ENCODE measurements around the gene COL28A1.

Gene COL28A1

GRCh38 chr7:7499892-7500291, 35.8 kb downstream of the COL28A1 start:
- Histone ChIP-seq H3K9me3 (ENCODE audit: control insufficient read depth, insufficient read depth, low read length) (no peaks in the 10 kb centered on the region), H3K4me3 (ENCODE audit: low read length) (no peak overlapping the region), H3K27ac (ENCODE audit: low read length) (no peak overlapping the region), H3K4me1 (ENCODE audit: control insufficient read depth, insufficient read depth, low read length) (no peaks in the 10 kb centered on the region), H3K27me3 (ENCODE audit: control insufficient read depth, insufficient read depth, low read length) (no peaks in the 10 kb centered on the region), H3K36me3 (ENCODE audit: control insufficient read depth, insufficient read depth, low read length) (no peaks in the 10 kb centered on the region)
- no CpG with 5 or more reads among the region's 2 CpGs for WGBS (ENCODE audit: insufficient coverage, insufficient read length)
- DNase-seq (ENCODE audit: low read depth, low spot score) = no peak

GRCh38 chr7:7498856-7499255, 36.8 kb downstream of the COL28A1 start:
- no peak for DNase-seq (ENCODE audit: low read depth, low spot score)
- H3K36me3 ChIP-seq (ENCODE audit: control insufficient read depth, insufficient read depth, low read length) = no peaks in the 10 kb centered on the region
- no CpG with 5 or more reads among the region's 6 CpGs for WGBS (ENCODE audit: insufficient coverage, insufficient read length)
- no peak overlapping the region for H3K4me3 ChIP-seq (ENCODE audit: low read length)
- H3K9me3 ChIP-seq (ENCODE audit: control insufficient read depth, insufficient read depth, low read length) = no peaks in the 10 kb centered on the region
- H3K4me1 ChIP-seq (ENCODE audit: control insufficient read depth, insufficient read depth, low read length) = no peaks in the 10 kb centered on the region
- H3K27me3 ChIP-seq (ENCODE audit: control insufficient read depth, insufficient read depth, low read length) = no peaks in the 10 kb centered on the region
- no peak overlapping the region for H3K27ac ChIP-seq (ENCODE audit: low read length)

GRCh38 chr7:7496311-7496710, 39.4 kb downstream of the COL28A1 start:
- Histone ChIP-seq H3K4me3 (ENCODE audit: low read length) (no peak overlapping the region), H3K36me3 (ENCODE audit: control insufficient read depth, insufficient read depth, low read length) (no peaks in the 10 kb centered on the region), H3K27me3 (ENCODE audit: control insufficient read depth, insufficient read depth, low read length) (no peaks in the 10 kb centered on the region), H3K27ac (ENCODE audit: low read length) (no peak overlapping the region), H3K9me3 (ENCODE audit: control insufficient read depth, insufficient read depth, low read length) (no peaks in the 10 kb centered on the region), H3K4me1 (ENCODE audit: control insufficient read depth, insufficient read depth, low read length) (no peaks in the 10 kb centered on the region)
- no CpG with 5 or more reads among the region's 2 CpGs for WGBS (ENCODE audit: insufficient coverage, insufficient read length)
- DNase-seq (ENCODE audit: low read depth, low spot score) = no peak

GRCh38 chr7:7495171-7495570, 40.5 kb downstream of the COL28A1 start:
- WGBS (ENCODE audit: insufficient coverage, insufficient read length) = no CpG with 5 or more reads among the region's 1 CpG

GRCh38 chr7:7491044-7491443, 44.6 kb downstream of the COL28A1 start:
- Histone ChIP-seq H3K4me3 (ENCODE audit: low read length) (no peak overlapping the region), H3K9me3 (ENCODE audit: control insufficient read depth, insufficient read depth, low read length) (no peaks in the 10 kb centered on the region), H3K36me3 (ENCODE audit: control insufficient read depth, insufficient read depth, low read length) (no peaks in the 10 kb centered on the region), H3K27ac (ENCODE audit: low read length) (no peak overlapping the region), H3K4me1 (ENCODE audit: control insufficient read depth, insufficient read depth, low read length) (no peaks in the 10 kb centered on the region), H3K27me3 (ENCODE audit: control insufficient read depth, insufficient read depth, low read length) (no peaks in the 10 kb centered on the region)
- no CpG with 5 or more reads among the region's 3 CpGs for WGBS (ENCODE audit: insufficient coverage, insufficient read length)
- no peak for DNase-seq (ENCODE audit: low read depth, low spot score)

More at GRCh38 chr7:7495171-7495570, 40.5 kb downstream of the COL28A1 start:
- Histone ChIP-seq H3K27me3 (ENCODE audit: control insufficient read depth, insufficient read depth, low read length) (no peaks in the 10 kb centered on the region), H3K36me3 (ENCODE audit: control insufficient read depth, insufficient read depth, low read length) (no peaks in the 10 kb centered on the region), H3K9me3 (ENCODE audit: control insufficient read depth, insufficient read depth, low read length) (no peaks in the 10 kb centered on the region), H3K4me1 (ENCODE audit: control insufficient read depth, insufficient read depth, low read length) (no peaks in the 10 kb centered on the region), H3K4me3 (ENCODE audit: low read length) (no peak overlapping the region), H3K27ac (ENCODE audit: low read length) (no peak overlapping the region)
- DNase-seq (ENCODE audit: low read depth, low spot score) = no peak

- Histone ChIP-seq H3K27ac (ENCODE audit: low read length) (no peak overlapping the region), H3K36me3 (ENCODE audit: control insufficient read depth, insufficient read depth, low read length) (no peaks in the 10 kb centered on the region), H3K9me3 (ENCODE audit: control insufficient read depth, insufficient read depth, low read length) (no peaks in the 10 kb centered on the region), H3K27me3 (ENCODE audit: control insufficient read depth, insufficient read depth, low read length) (no peaks in the 10 kb centered on the region), H3K4me3 (ENCODE audit: low read length) (no peak overlapping the region), H3K4me1 (ENCODE audit: control insufficient read depth, insufficient read depth, low read length) (no peaks in the 10 kb centered on the region)
- no peak for DNase-seq (ENCODE audit: low read depth, low spot score)
- no CpG with 5 or more reads among the region's 2 CpGs for WGBS (ENCODE audit: insufficient coverage, insufficient read length)
Measured at GRCh38 chr7:7490003-7490402, 45.7 kb downstream of the COL28A1 start.

- Histone ChIP-seq H3K4me1 (ENCODE audit: control insufficient read depth, insufficient read depth, low read length) (no peaks in the 10 kb centered on the region), H3K4me3 (ENCODE audit: low read length) (no peak overlapping the region), H3K27me3 (ENCODE audit: control insufficient read depth, insufficient read depth, low read length) (no peaks in the 10 kb centered on the region), H3K9me3 (ENCODE audit: control insufficient read depth, insufficient read depth, low read length) (no peaks in the 10 kb centered on the region), H3K36me3 (ENCODE audit: control insufficient read depth, insufficient read depth, low read length) (no peaks in the 10 kb centered on the region), H3K27ac (ENCODE audit: low read length) (no peak overlapping the region)
- no CpG with 5 or more reads among the region's 2 CpGs for WGBS (ENCODE audit: insufficient coverage, insufficient read length)
- DNase-seq (ENCODE audit: low read depth, low spot score) = no peak
Measured at GRCh38 chr7:7489546-7489945, 46.1 kb downstream of the COL28A1 start.

GRCh38 chr7:7486362-7486761, 49.3 kb downstream of the COL28A1 start:
- Histone ChIP-seq H3K4me1 (ENCODE audit: control insufficient read depth, insufficient read depth, low read length) (no peaks in the 10 kb centered on the region), H3K9me3 (ENCODE audit: control insufficient read depth, insufficient read depth, low read length) (no peaks in the 10 kb centered on the region), H3K36me3 (ENCODE audit: control insufficient read depth, insufficient read depth, low read length) (no peaks in the 10 kb centered on the region), H3K27me3 (ENCODE audit: control insufficient read depth, insufficient read depth, low read length) (no peaks in the 10 kb centered on the region), H3K27ac (ENCODE audit: low read length) (no peak overlapping the region), H3K4me3 (ENCODE audit: low read length) (no peak overlapping the region)
- WGBS (ENCODE audit: insufficient coverage, insufficient read length) = no CpG with 5 or more reads among the region's 3 CpGs
- DNase-seq (ENCODE audit: low read depth, low spot score) = no peak

- Histone ChIP-seq H3K36me3 (ENCODE audit: control insufficient read depth, insufficient read depth, low read length) (no peaks in the 10 kb centered on the region), H3K9me3 (ENCODE audit: control insufficient read depth, insufficient read depth, low read length) (no peaks in the 10 kb centered on the region), H3K27ac (ENCODE audit: low read length) (no peak overlapping the region), H3K4me1 (ENCODE audit: control insufficient read depth, insufficient read depth, low read length) (no peaks in the 10 kb centered on the region), H3K4me3 (ENCODE audit: low read length) (no peak overlapping the region), H3K27me3 (ENCODE audit: control insufficient read depth, insufficient read depth, low read length) (no peaks in the 10 kb centered on the region)
- no peak for DNase-seq (ENCODE audit: low read depth, low spot score)
- WGBS (ENCODE audit: insufficient coverage, insufficient read length) = no CpG with 5 or more reads among the region's 1 CpG
Measured at GRCh38 chr7:7484072-7484471, 51.6 kb downstream of the COL28A1 start.

- no peaks in the 10 kb centered on the region for H3K4me1 ChIP-seq (ENCODE audit: control insufficient read depth, insufficient read depth, low read length)
- no peaks in the 10 kb centered on the region for H3K36me3 ChIP-seq (ENCODE audit: control insufficient read depth, insufficient read depth, low read length)
- no peak for DNase-seq (ENCODE audit: low read depth, low spot score)
- no peak overlapping the region for H3K27ac ChIP-seq (ENCODE audit: low read length)
- no CpG with 5 or more reads among the region's 2 CpGs for WGBS (ENCODE audit: insufficient coverage, insufficient read length)
- H3K9me3 ChIP-seq (ENCODE audit: control insufficient read depth, insufficient read depth, low read length) = no peaks in the 10 kb centered on the region
- H3K4me3 ChIP-seq (ENCODE audit: low read length) = no peak overlapping the region
- H3K27me3 ChIP-seq (ENCODE audit: control insufficient read depth, insufficient read depth, low read length) = no peaks in the 10 kb centered on the region
Measured at GRCh38 chr7:7481802-7482201, 53.9 kb downstream of the COL28A1 start.

- H3K9me3 ChIP-seq (ENCODE audit: control insufficient read depth, insufficient read depth, low read length) = no peaks in the 10 kb centered on the region
- no peak for DNase-seq (ENCODE audit: low read depth, low spot score)
Measured at GRCh38 chr7:7479275-7479805, 56.3 kb downstream of the COL28A1 start.

More at GRCh38 chr7:7479275-7479805, 56.3 kb downstream of the COL28A1 start:
- WGBS (ENCODE audit: insufficient coverage, insufficient read length) = no CpG with 5 or more reads among the region's 2 CpGs
- H3K4me1 ChIP-seq (ENCODE audit: control insufficient read depth, insufficient read depth, low read length) = no peaks in the 10 kb centered on the region
- H3K4me3 ChIP-seq (ENCODE audit: low read length) = no peak overlapping the region
- no peaks in the 10 kb centered on the region for H3K27me3 ChIP-seq (ENCODE audit: control insufficient read depth, insufficient read depth, low read length)
- H3K36me3 ChIP-seq (ENCODE audit: control insufficient read depth, insufficient read depth, low read length) = no peaks in the 10 kb centered on the region
- no peak overlapping the region for H3K27ac ChIP-seq (ENCODE audit: low read length)

Data from iPS DF 6.9 (cell line).